HG03558 (cell line): ENCODE measurements around the gene TRMT6.

Source experiments
- ATAC-seq: cut with Tn5 transposase; IDR thresholded peaks from one replicate; pipeline ENCODE4 v1.9.1; 2021; ENCODE audit warnings: moderate number of reproducible peaks; ENCODE audit not compliant: unreplicated experiment; ENCODE audit errors: extremely low read depth

TRMT6 gene

GRCh38 chr20:5950271-5951031 lies at the start of gene TRMT6, which contains the start of gene MCM8:
TSS of gene TRMT6 (minus strand) at chr20:5950533. CDS start at chr20:5950405, 128 bp downstream.
TSS of gene MCM8 (plus strand) at chr20:5950652. CDS start at chr20:5952016, 1,364 bp downstream.
- peak; percentile 89 for ATAC-seq

GRCh38 chr20:5999783-6000182 lies 49.5 kb upstream of the TRMT6 start:
- ATAC-seq, result no peak

- ATAC-seq, result peak; percentile 90
Observed at GRCh38 chr20:5996765-5997164, 46.4 kb upstream of the TRMT6 start.

DNA sequence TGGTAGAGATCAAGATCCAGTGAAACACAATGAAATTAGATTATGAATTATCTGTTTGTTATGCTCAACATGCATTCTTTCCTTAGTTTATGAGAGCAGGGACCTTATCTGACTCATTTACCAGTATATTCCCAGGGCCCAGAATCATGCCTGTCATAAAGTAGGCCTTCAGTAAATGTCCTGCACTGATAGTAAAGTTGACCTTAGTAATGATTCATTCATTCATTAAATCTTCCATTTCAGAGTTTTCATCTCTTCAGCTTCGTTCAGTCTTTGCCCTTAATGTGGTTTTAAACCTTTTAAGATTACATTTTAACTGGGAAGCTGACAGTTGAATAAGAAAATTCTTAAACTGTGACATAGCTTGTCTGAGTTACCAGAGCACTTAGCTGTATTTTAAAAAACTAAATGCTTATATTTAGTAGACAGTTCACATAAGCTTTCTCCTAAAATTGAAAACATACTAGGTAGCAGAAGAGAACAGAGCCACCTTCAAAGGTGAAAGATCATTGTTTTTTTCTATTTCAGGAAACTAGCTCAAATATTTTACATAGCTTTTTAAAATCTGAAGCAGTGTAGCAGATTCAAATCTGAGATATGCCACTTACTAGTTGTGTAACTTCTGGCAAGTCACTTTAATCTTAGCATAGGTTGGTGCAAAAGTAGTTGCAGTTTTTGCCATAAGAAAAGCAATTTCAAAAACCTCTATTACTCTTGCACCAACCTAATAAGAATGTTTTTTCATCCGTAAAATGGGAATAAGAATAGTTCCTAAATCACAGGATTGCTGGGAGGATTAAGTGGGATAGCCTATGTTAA lies 41.5 kb upstream of the TRMT6 start:
- ATAC-seq, result no peak

DNA sequence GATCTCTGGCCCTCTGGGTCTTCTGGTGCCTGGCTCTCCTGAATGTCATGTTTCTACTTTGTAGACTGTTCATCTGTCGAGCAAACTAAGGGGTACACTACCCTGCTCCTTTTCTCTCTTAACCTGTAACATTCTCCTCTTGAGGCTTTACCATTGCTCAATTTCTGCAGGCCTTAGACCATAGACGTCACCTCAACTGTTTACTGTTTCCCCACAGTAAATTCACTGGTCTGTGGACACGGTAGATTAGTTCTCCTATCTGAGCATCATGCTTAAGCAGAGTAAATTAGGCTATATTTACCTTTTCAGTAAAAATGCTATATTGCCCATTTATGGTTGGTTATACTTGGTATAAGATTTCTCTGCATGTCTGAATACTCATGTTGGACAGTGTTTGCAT lies 40.6 kb upstream of the TRMT6 start:
- no peak for ATAC-seq

DNA sequence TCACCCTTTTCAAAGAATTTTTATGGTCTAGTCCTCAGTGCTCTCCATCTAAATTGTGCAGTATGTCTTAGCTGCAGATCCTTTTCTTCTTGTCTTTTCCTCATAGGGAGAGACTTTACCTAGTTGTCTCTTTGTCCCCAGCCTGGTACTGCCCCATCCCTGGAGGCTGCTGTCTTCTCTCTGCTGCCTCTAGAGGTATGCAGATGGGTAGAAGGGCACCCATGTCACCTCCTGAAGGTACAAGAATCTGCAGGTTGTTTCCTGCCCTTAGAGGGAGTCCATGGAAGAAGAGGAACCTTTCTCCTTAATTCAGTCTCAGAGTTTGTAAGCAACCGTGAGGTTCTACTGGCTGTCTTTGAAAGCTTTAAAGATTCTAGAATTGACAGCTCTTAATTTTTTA lies 39.2 kb upstream of the TRMT6 start:
- no peak for ATAC-seq

- no peak for ATAC-seq
Observed at GRCh38 chr20:5987383-5987782, 37.0 kb upstream of the TRMT6 start.

GRCh38 chr20:5980720-5981538 lies 30.6 kb upstream of the TRMT6 start:
- no peak for ATAC-seq

GRCh38 chr20:5979801-5980200 lies 29.5 kb upstream of the TRMT6 start:
- ATAC-seq, result no peak

GRCh38 chr20:5977975-5978374 lies 27.6 kb upstream of the TRMT6 start:
- no peak for ATAC-seq

DNA sequence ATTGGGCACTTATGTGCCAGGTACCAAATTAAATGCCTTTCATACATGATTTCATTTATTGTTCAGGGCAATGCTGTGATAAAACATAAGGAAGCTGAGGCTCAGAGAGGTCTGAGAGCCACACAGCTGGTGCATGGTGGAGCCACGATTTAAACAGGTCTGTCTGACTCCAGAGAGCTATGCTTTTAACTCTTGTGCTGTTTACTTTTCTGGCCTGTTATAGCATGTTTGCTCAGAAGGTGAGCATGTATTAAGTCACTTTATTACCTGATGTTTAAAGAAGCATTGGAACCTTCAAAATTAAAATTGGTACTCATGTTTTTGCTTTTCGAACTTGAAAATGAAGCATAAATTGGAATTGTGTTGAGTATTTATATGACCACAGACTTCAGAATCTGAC lies 26.9 kb upstream of the TRMT6 start:
- no peak for ATAC-seq

DNA sequence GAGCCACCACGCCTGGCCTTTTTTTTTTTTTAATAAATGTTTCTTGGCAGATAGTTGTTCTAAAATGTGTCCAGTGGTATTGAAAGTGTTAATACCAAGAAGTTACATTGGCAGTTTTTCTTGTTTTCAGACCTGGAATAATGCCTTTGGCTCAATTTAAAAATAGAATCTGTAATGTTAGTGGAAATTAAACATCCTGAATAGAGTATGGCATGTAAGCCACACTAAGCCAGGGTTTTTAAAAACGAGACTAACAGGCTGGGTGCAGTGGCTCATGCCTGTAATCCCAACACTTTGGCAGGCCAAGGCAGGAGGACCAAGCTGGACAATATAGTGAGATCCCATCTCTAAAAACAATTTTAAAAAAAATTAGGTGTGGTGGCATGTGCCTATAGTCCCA lies 25.4 kb upstream of the TRMT6 start:
- no peak for ATAC-seq

DNA sequence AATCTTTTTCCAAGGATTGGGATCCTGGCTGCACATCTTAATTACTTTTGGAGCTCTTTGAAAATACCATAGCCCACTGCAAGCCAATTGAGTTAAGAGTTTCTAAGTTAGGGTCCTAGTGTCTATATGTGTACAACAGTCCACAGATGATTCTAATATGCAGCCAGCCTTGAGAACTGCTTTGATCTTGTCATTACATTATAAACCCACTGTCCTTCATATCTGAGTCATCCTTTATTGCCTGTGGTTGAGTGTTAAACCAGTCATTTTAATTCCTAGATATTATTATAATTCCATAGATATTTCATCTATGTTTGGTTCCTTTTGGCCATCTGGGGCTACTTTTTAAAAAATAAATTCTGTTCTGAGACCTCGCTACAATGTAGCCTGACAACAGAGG lies 24.2 kb upstream of the TRMT6 start:
- no peak for ATAC-seq

DNA sequence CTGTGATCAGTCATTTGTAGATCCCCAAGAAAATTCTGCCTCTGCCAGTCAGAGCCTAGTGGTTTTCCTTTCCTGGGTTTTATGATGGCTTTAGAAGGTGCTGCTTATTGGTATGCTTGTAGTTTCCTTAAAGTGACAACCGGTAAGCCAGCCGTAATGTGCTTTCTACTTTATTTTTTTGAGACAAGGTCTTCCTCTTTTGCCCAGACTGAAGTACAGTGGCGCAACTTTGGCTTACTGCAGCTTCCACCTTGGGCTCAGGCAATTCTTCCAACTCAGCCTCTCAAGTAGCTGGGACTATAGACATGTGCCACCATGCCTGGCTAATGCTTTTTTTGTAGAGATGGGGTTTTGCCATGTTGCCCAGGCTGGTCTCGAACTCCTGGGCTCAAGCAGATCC lies 23.6 kb upstream of the TRMT6 start:
- no peak for ATAC-seq

DNA sequence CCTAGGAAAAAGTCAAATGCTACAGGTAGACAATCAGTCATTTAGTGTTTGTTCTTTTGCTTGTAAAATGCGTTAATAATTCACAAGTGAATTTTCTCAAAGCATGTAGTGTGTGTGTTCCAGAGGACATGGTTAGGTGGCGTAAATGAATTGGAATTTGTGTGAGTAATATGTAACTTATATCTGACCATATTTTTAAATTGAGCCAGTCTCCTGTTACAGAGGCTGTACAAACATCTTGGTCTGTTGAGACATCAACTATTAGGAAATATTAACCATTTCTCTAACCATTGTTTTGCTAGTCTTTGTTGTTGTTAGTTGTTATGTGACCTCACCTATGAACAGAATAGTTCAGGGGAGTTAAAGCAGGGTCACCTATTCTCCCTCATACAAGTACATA lies 22.8 kb upstream of the TRMT6 start:
- ATAC-seq, result no peak

GRCh38 chr20:5971203-5971602 lies 20.9 kb upstream of the TRMT6 start:
- no peak for ATAC-seq

DNA sequence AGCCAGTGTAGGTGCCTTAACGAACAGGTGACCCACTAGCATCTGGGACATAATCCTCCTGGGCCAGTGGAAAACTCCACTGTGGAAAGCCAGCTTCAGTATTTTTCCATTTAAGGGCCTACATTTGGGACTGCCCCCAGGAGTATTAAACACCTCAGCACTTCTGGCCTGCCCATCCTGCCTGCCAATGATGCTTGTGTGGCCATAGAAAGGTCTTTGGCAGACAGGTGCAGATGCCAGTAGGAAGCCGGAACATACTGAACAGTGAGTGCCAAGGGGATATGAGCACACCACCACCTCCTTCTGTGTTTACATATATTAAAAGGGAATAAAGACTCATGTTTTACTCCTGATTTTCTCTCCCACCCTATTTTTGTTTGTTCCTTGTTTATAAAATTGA lies 20.0 kb upstream of the TRMT6 start:
- no peak for ATAC-seq

- ATAC-seq, result no peak
Observed at GRCh38 chr20:5969940-5970339, 19.6 kb upstream of the TRMT6 start.

DNA sequence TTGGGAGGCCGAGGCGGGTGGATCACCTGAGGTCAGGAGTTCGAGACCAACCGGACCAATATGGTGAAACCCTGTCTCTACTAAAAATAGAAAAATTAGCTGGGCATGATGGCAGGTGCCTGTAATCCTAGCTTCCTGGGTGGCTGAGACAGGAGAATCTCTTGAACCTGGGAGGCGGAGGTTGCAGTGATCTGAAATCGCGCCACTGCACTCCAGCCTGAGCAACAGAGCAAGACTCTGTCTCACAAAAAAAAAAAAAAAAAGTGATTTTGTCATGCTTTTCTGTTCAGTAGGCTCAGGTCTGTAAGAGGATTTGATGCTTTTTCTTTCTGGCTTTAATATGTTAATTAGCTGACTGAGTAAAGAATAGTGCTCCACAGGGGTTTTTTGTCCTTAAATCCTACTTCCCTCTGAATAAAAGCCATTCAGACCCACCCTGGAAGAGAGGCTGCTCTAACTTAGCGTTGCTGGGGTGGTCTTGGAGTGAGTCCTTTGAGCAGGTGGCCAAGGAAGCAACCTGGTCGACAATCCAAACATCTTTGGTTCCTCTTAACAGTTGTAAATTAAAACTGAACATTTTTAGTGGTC lies 19.1 kb upstream of the TRMT6 start:
- ATAC-seq, result no peak

DNA sequence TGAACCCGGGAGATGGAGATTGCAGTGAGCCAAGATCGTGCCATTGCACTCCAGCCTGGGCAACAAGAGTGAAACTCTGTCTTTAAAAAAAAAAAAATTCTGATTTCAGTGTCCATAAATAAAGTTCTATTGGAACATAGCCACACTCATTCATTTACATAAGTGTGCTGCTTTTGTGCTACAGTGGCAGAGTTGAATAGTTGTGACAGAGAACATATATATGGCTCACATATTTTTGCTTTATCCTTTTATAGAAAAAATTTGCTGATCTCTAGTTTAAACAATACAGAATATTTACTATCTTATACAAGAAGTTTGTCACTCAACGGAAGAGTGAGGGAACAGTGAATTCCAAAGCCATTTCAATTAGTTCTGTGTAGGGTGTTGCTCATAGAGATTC lies 18.1 kb upstream of the TRMT6 start:
- ATAC-seq, result no peak
